Measurements from ENCODE around the gene GAS7.

The GAS7 gene

DNA sequence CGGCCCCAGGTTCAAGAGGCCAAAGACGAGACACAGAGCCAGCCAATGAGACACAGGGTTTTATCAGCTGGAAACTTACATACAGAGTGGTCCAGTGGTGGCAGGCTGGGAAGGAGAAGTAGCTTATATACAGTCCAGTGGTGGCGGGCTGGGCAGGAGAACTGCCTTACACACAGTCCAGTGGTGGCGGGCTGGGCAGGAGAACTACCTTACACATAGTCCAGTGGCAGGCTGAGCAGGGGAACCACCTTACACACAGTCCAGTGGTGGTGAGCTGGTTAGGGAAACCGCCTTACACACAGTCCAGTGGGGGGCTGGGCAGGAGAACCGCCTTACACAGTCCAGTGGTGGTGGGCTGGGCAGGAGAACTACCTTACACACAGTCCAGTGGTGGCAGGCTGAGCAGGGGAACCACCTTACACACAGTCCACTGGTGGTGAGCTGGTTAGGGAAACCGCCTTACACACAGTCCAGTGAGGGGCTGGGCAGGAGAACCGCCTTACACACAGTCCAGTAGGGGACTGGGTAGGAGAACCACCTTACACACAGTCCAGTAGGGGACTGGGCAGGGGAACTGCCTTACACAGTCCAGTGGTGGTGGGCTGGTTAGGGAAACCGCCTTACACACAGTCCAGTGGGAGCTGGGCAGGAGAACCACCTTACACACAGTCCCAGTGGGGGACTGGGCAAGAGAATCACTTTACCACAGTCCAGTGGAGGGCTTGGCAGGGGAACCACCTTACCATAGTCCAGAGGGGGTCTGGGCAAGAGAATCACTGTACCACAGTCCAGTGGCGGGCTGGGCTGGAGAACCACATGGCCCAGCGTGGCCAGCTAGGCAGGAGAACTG, 90.9 kb downstream of the GAS7 start:
- peak overlapping the region; percentile 54 for H3K27ac ChIP-seq (replicated peaks)
- H3K27me3 ChIP-seq (ENCODE audit: insufficient read depth, poor library complexity, severe bottlenecking), result no peaks in the 10 kb centered on the region
- no peak overlapping the region for H3K4me3 ChIP-seq (replicated peaks; ENCODE audit: insufficient read depth, low read length)
- no peak for DNase-seq (ENCODE audit: low read depth in 1 of 2, low spot score in 1 of 2)
- no peak for TF ChIP-seq GABPA (IDR thresholded peaks at IDR 0.05; ENCODE audit: low read depth)
- TF ChIP-seq SPI1 (IDR thresholded peaks at IDR 0.05; ENCODE audit: borderline replicate concordance, low read depth), result no peak
- TF ChIP-seq CTCF (IDR thresholded peaks at IDR 0.05; ENCODE audit: insufficient read depth, low read length), result no peak
- TF ChIP-seq POLR2AphosphoS5 (IDR thresholded peaks at IDR 0.05; ENCODE audit: low read depth), result no peak
- TF ChIP-seq, protein P1, sequence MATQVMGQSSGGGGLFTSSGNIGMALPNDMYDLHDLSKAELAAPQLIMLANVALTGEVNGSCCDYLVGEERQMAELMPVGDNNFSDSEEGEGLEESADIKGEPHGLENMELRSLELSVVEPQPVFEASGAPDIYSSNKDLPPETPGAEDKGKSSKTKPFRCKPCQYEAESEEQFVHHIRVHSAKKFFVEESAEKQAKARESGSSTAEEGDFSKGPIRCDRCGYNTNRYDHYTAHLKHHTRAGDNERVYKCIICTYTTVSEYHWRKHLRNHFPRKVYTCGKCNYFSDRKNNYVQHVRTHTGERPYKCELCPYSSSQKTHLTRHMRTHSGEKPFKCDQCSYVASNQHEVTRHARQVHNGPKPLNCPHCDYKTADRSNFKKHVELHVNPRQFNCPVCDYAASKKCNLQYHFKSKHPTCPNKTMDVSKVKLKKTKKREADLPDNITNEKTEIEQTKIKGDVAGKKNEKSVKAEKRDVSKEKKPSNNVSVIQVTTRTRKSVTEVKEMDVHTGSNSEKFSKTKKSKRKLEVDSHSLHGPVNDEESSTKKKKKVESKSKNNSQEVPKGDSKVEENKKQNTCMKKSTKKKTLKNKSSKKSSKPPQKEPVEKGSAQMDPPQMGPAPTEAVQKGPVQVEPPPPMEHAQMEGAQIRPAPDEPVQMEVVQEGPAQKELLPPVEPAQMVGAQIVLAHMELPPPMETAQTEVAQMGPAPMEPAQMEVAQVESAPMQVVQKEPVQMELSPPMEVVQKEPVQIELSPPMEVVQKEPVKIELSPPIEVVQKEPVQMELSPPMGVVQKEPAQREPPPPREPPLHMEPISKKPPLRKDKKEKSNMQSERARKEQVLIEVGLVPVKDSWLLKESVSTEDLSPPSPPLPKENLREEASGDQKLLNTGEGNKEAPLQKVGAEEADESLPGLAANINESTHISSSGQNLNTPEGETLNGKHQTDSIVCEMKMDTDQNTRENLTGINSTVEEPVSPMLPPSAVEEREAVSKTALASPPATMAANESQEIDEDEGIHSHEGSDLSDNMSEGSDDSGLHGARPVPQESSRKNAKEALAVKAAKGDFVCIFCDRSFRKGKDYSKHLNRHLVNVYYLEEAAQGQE (IDR thresholded peaks at IDR 0.05; ENCODE audit: insufficient replicate concordance, low read depth), result no peak

DNA sequence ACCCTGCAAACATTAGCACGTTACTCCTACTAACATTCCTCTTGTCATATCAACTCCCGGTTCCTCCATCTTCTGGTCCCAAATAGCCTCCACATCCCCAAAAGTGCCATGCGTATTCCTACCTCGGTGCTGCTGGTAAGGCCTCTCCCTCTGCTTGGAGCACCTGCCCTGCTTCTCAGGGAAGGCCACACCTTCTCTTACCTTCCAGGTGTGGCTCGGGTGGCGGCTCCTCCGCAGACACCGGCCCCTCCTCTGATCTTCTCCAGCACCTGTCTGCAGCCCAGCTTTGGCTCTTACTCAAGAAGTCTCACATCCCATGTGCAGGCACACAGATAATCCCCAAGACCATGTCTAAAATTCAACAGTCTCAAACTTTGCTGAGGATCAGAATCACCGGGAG, 92.3 kb downstream of the GAS7 start:
- no peak for DNase-seq (ENCODE audit: low read depth in 1 of 2, low spot score in 1 of 2)
- Histone ChIP-seq H3K27ac (replicated peaks) (no peak overlapping the region), H3K27me3 (ENCODE audit: insufficient read depth, poor library complexity, severe bottlenecking) (no peaks in the 10 kb centered on the region), H3K4me3 (replicated peaks; ENCODE audit: insufficient read depth, low read length) (no peak overlapping the region)
- TF ChIP-seq POLR2AphosphoS5 (IDR thresholded peaks at IDR 0.05; ENCODE audit: low read depth), result no peak
- no peak for TF ChIP-seq GABPA (IDR thresholded peaks at IDR 0.05; ENCODE audit: low read depth)
- TF ChIP-seq, protein P1 (IDR thresholded peaks at IDR 0.05; ENCODE audit: insufficient replicate concordance, low read depth), result no peak

DNA sequence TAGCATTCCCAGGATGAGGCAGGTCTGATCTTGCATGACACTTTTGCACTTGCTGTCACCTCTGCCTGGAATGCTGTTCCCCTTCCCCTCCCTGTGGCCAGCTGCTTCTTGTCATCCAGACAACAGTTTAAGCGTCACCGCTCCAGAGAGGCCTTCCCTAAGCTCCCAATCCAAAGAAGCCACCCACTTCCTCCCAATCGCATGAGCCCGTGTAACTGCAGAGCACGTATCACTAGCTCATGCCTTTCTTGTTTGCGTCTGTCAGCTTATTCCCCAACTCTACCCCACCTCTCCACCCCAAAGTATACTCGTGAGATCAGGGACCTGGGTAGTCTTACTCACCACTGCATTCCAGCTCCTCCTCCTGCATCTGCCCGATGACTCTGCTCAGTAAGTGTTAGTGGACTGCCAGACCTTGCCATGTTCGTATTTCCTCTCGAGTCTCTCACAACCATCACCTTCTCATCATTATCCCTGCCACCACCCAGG, 92.8 kb downstream of the GAS7 start:
- no peak overlapping the region for H3K4me3 ChIP-seq (replicated peaks; ENCODE audit: insufficient read depth, low read length)
- no peaks in the 10 kb centered on the region for H3K27me3 ChIP-seq (ENCODE audit: insufficient read depth, poor library complexity, severe bottlenecking)
- DNase-seq (ENCODE audit: low read depth in 1 of 2, low spot score in 1 of 2), result no peak
- TF ChIP-seq SPI1 (IDR thresholded peaks at IDR 0.05; ENCODE audit: borderline replicate concordance, low read depth), result no peak
- TF ChIP-seq GABPA (IDR thresholded peaks at IDR 0.05; ENCODE audit: low read depth), result no peak
- TF ChIP-seq CTCF (IDR thresholded peaks at IDR 0.05; ENCODE audit: insufficient read depth, low read length), result no peak
- no peak for TF ChIP-seq POLR2AphosphoS5 (IDR thresholded peaks at IDR 0.05; ENCODE audit: low read depth)
- TF ChIP-seq, protein P1 (IDR thresholded peaks at IDR 0.05; ENCODE audit: insufficient replicate concordance, low read depth), result no peak
- H3K27ac ChIP-seq (replicated peaks), result no peak overlapping the region
